ENCODE results near the gene PNKD. TPM values are rescaled to one million over a fixed set of nuclear protein-coding genes. Genes with fewer than 3 reads are reported as not detected.
"Not testable (repeated sequence)": the region's sequence is repeated elsewhere in the genome, so short reads cannot be mapped to it uniquely, and the experiment has no call there.

The PNKD gene
- total RNA-seq, 4 donors from 2014 or later, result 33.4 to 66.4 (median 49.4) TPM

- Histone ChIP-seq H3K4me1 (peaks cover 59% of the 10 kb centered on the region), H3K4me3 (peak overlapping the region; percentile 79), H3K36me3 (peaks cover 43% of the 10 kb centered on the region), H3K9me3 (no peaks in the 10 kb centered on the region), H3K27me3 (no peaks in the 10 kb centered on the region), H3K27ac (peak overlapping the region; percentile 79)
- TF ChIP-seq EP300 (IDR thresholded peaks at IDR 0.05) (no peak), POLR2AphosphoS5 (IDR thresholded peaks at IDR 0.05) (peak; percentile 3 to 95 (median 82)), CTCF (IDR thresholded peaks at IDR 0.05) (peak; percentile 86 to 89), POLR2A (IDR thresholded peaks at IDR 0.05) (no peak)
- 9% methylated on average over 10 of the region's 18 CpGs for WGBS
- peak; percentile 95 to 96 for DNase-seq (ENCODE audit: low spot score in 2 of 2)
Measured at GRCh38 chr2:218272531-218273212, 2.4 kb downstream of the PNKD start.

DNA sequence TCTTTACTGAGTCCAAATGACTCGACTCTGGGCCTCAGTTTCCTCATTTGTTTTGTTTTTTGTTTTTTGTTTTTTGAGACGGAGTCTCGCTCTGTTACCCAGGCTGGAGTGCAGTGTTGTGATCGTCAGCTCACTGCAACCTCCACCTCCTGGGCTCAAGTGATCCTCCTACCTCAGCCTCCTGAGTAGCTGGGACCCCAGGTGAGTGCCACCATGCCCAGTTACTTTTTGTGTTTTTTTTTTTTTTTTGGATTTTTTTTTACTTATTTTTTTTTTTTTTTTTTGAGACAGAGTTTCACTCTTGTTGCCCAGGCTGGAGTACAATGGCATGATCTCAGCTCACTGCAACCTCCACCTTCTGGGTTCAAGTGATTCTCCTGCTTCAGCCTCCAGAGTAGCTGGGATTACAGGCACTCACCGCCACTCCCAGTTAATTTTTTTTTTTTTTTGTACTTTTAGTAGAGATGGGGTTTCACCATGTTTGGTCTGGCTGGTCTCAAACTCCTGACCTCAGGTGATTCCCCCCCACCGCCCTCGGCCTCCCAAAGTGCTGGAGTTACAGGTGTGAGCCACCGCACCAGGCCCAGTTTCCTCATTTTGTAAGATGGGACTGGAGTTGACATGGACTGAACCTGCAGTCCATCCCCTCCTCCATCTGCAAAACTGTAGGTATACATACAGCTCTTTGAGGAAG, 3.0 kb downstream of the PNKD start:
- H3K27me3 ChIP-seq; DNase-seq (ENCODE audit: low spot score in 2 of 2); H3K9me3 ChIP-seq: not testable (repeated sequence)
- Histone ChIP-seq H3K36me3 (peaks cover 49% of the 10 kb centered on the region), H3K27ac (peak overlapping the region; percentile 79), H3K4me1 (peaks cover 63% of the 10 kb centered on the region), H3K4me3 (peak overlapping the region; percentile 79)
- WGBS, result 58% methylated on average over 8 of the region's 8 CpGs

GRCh38 chr2:218273908-218274249, 3.6 kb downstream of the PNKD start:
- Histone ChIP-seq H3K9me3 (no peaks in the 10 kb centered on the region), H3K36me3 (peaks cover 54% of the 10 kb centered on the region), H3K27me3 (no peaks in the 10 kb centered on the region), H3K27ac (peak overlapping the region; percentile 60), H3K4me3 (no peak overlapping the region), H3K4me1 (peaks cover 63% of the 10 kb centered on the region)
- WGBS, result 78% methylated on average over 2 of the region's 2 CpGs
- no peak for DNase-seq (ENCODE audit: low spot score in 2 of 2)
- TF ChIP-seq EP300 (IDR thresholded peaks at IDR 0.05) (no peak), CTCF (IDR thresholded peaks at IDR 0.05) (no peak), POLR2AphosphoS5 (IDR thresholded peaks at IDR 0.05) (no peak), POLR2A (IDR thresholded peaks at IDR 0.05) (no peak)

- H3K27ac ChIP-seq, result peak overlapping the region; percentile 60
- no peaks in the 10 kb centered on the region for H3K9me3 ChIP-seq
- peaks cover 56% of the 10 kb centered on the region for H3K4me1 ChIP-seq
- 70% methylated on average over 3 of the region's 4 CpGs for WGBS
- peaks cover 61% of the 10 kb centered on the region for H3K36me3 ChIP-seq
- no peak for DNase-seq (ENCODE audit: low spot score in 2 of 2)
- no peak overlapping the region for H3K4me3 ChIP-seq
- TF ChIP-seq POLR2A (IDR thresholded peaks at IDR 0.05), result no peak
- no peak for TF ChIP-seq EP300 (IDR thresholded peaks at IDR 0.05)
- TF ChIP-seq CTCF (IDR thresholded peaks at IDR 0.05), result no peak
- no peak for TF ChIP-seq POLR2AphosphoS5 (IDR thresholded peaks at IDR 0.05)
- H3K27me3 ChIP-seq, result no peaks in the 10 kb centered on the region
Measured at GRCh38 chr2:218274586-218274985, 4.3 kb downstream of the PNKD start.

GRCh38 chr2:218275371-218276072, 5.2 kb downstream of the PNKD start:
- no peaks in the 10 kb centered on the region for H3K9me3 ChIP-seq
- no peak for DNase-seq (ENCODE audit: low spot score in 2 of 2)
- H3K27ac ChIP-seq, result peak overlapping the region; percentile 15
- peaks cover 62% of the 10 kb centered on the region for H3K4me1 ChIP-seq
- TF ChIP-seq EP300 (IDR thresholded peaks at IDR 0.05) (no peak), POLR2AphosphoS5 (IDR thresholded peaks at IDR 0.05) (no peak), CTCF (IDR thresholded peaks at IDR 0.05) (no peak), POLR2A (IDR thresholded peaks at IDR 0.05) (no peak)
- peaks cover 71% of the 10 kb centered on the region for H3K36me3 ChIP-seq
- no peak overlapping the region for H3K4me3 ChIP-seq
- H3K27me3 ChIP-seq, result no peaks in the 10 kb centered on the region
- 70% methylated on average over 7 of the region's 9 CpGs for WGBS

Measured in suprapubic skin (tissue), 4 donors.